Adrenal gland (tissue), 12 donors: ENCODE data around the gene AGAP1. TPM values are rescaled to one million over a fixed set of nuclear protein-coding genes. Genes with fewer than 3 reads are reported as not detected.

Source experiments
- DNase-seq, 7 donors: peaks; one replicate each; pipeline ENCODE4 v3.0.0-alpha.2; 2019 to 2020
- H3K27ac ChIP-seq, 5 donors: fragments of 200-600 bp; sonication (generic) in 4 of 5; 1 replicate in 3 of 5; 2 replicates in 2 of 5; pipeline versions ENCODE4 v1.5.1 to v1.8.0; 2016 to 2020; ENCODE audit warnings: mild to moderate bottlenecking in 1 of 5
- H3K27me3 ChIP-seq: fragments of 200-600 bp; 2 replicates; pipeline ENCODE4 v1.8.0; 2021
- H3K36me3 ChIP-seq, 2 donors: fragments of 200-600 bp; replicated peaks in 1 of 2; 1 replicate in 1 of 2; 2 replicates in 1 of 2; pipeline versions ENCODE4 v1.5.1 to v1.8.0; 2018 to 2022
- H3K4me1 ChIP-seq, 2 donors: fragments of 200-600 bp; replicated peaks in 1 of 2; 1 replicate in 1 of 2; 2 replicates in 1 of 2; pipeline versions ENCODE4 v1.5.1 to v1.8.0; 2018 to 2021
- H3K4me3 ChIP-seq, 4 donors: fragments of 200-600 bp; sonication (generic) in 3 of 4; one replicate each; pipeline ENCODE4 v1.5.1; 2016 to 2018
- H3K9me3 ChIP-seq, 3 donors: fragments of 200-600 bp; sonication (generic) in 1 of 3; replicated peaks in 1 of 3; 1 replicate in 2 of 3; 2 replicates in 1 of 3; pipeline versions ENCODE4 v1.5.1 to v1.8.0; 2016 to 2021
- POLR2A ChIP-seq, 2 donors: fragments of 450-650 bp; IDR thresholded peaks; one replicate each; pipeline ENCODE4 v1.6.1; 2017; ENCODE audit warnings: antibody characterized with exemption in 2 of 2, mild to moderate bottlenecking in 2 of 2, moderate library complexity in 1 of 2
- WGBS, 4 donors: extraction: QIAGEN DNeasy Blood & Tissue Kit in 2 of 4; methylation state at CpG; one replicate each; pipeline versions ENCODE4 v1.1.5 to v1.1.7; 2013 to 2017; 5-methylcytosine and 5-hydroxymethylcytosine counted together
- intact Hi-C, 2 donors: fragments of 100-400 bp; cut with DNase I; formaldehyde crosslinking; loops; one replicate each; pipeline versions ENCODE4 v1.14.1 to v1.15.0; 2022 to 2023
- polyA plus RNA-seq, 3 donors: library from polyadenylated mRNA; stranded (reverse); fragments of 200-250 nt in 2 of 3; fragments of 350-450 nt in 1 of 3; fragmentation: Illumina TruSeq in 1 of 3; extraction: RNeasy Lipid Tissue Mini Kit (QIAGEN cat#74804) in 1 of 3; gene quantifications; one replicate each; pipeline ENCODE4 v1.2.3, GENCODE V29; 2013 to 2014
- total RNA-seq, 9 donors: library from RNA; depleted of rRNA in 4 of 9; stranded (reverse); fragments of >200 nt in 4 of 9; fragments of 120-200 nt in 1 of 9; fragmentation: NEBNext Ultra II Directional in 1 of 9; extraction: Animal tissue kit (Norgen Biotek cat#: 25700) in 1 of 9; gene quantifications; one replicate each; pipeline versions ENCODE4 v1.1.0 to v1.2.4, GENCODE V29; 2013 to 2023
- TF ChIP-seq, protein P1 (sequence below), 6 experiments: fragments of 450-650 bp in 4 of 6; fragments of 200-600 bp in 2 of 6; sonication (generic) in 1 of 6; IDR thresholded peaks; 1 replicate in 5 of 6; 2 replicates in 1 of 6; pipeline versions ENCODE4 v1.5.1 to v1.8.0; 2016 to 2021; ENCODE audit warnings: antibody characterized with exemption in 6 of 6, mild to moderate bottlenecking in 2 of 6, moderate library complexity in 1 of 6
- donor health status: healthy with polysubstance abuse.
- donor health status: Bipolar disorder and iron deficiency.
- donor health status: DM: yes; HTN: yes; CAD: no.
- donor health status: DM: no; HTN: no; CAD: no.
- donor health status: DM: no; HTN: no; CAD: no.
- donor health status: DM: yes; HTN: yes; CAD: no.

The AGAP1 gene
- total and polyA plus RNA-seq, 12 donors, result 5.3 to 29.6 (median 17.7) TPM

DNA sequence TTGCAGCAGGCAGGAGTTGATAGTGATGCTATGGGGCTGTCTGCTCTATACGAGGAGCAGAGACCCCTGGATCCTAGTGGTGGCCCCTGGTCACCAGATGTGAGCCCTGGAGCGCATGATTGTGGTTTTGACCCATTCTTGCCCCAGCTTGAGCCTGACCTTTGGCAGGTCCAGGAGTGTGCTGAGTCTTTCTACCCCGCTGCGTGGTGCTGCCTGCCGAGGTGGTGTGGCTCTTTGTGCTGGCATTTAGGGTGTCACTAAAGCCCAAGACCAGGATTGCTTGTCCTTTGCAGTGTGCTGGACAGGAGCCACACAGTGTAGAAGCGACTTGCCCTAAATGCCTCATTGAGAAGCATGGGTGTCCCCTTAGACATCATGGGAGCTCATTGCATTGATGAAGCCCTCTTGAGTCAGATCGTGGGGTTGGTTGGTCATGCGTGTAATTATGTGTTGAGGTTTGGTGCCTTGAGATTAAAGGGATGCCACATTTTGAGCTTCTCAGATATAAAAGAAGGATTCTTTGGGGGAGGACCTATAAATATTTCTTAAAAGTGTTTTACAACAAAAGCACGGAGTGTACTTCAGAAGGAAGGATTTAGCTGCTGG lies 88.3 kb downstream of the AGAP1 start:
- no peak for DNase-seq
- H3K27ac ChIP-seq, result no peak overlapping the region

DNA sequence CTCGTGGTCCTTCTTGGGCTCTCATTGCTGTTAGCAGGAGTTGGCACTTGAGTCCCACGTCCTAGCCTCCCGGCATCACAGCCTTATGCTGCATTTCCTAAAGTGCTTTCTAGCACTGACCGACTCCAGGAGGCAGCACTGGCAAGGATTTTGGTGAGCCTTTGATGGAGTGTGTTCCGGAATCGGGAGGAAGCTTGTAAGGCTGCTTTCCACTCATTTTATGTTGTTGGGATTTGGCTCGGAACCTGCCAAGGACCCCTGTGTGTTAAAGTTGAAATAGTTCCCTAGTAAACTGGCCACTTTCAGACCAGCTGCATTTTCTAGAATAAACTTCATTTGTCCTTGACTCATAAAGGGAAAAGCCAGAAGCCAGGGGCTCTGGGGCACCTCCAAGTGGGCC lies 88.9 kb downstream of the AGAP1 start:
- no peaks in the 10 kb centered on the region for H3K9me3 ChIP-seq
- no peaks in the 10 kb centered on the region for H3K27me3 ChIP-seq
- no peak overlapping the region for H3K27ac ChIP-seq
- no peak overlapping the region for H3K4me3 ChIP-seq
- H3K4me1 ChIP-seq, result peaks cover 6 to 9% of the 10 kb centered on the region in 2 donors
- WGBS, 4 donors, result 64 to 80% (median 74%) methylated on average over 7 of the region's 7 CpGs
- no peak for DNase-seq
- TF ChIP-seq POLR2A (IDR thresholded peaks at IDR 0.05), result no peak
- TF ChIP-seq, protein P1, sequence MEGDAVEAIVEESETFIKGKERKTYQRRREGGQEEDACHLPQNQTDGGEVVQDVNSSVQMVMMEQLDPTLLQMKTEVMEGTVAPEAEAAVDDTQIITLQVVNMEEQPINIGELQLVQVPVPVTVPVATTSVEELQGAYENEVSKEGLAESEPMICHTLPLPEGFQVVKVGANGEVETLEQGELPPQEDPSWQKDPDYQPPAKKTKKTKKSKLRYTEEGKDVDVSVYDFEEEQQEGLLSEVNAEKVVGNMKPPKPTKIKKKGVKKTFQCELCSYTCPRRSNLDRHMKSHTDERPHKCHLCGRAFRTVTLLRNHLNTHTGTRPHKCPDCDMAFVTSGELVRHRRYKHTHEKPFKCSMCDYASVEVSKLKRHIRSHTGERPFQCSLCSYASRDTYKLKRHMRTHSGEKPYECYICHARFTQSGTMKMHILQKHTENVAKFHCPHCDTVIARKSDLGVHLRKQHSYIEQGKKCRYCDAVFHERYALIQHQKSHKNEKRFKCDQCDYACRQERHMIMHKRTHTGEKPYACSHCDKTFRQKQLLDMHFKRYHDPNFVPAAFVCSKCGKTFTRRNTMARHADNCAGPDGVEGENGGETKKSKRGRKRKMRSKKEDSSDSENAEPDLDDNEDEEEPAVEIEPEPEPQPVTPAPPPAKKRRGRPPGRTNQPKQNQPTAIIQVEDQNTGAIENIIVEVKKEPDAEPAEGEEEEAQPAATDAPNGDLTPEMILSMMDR (IDR thresholded peaks at IDR 0.05), result no peak
- intact Hi-C loops, result no loop called here
- H3K36me3 ChIP-seq, result no peaks in the 10 kb centered on the region

More for the DNA sequence above, 88.3 kb downstream of the AGAP1 start:
- Histone ChIP-seq H3K4me3 (no peak overlapping the region), H3K9me3 (no peaks in the 10 kb centered on the region), H3K4me1 (peaks cover 6 to 9% of the 10 kb centered on the region in 2 donors), H3K27me3 (no peaks in the 10 kb centered on the region), H3K36me3 (no peaks in the 10 kb centered on the region)
- intact Hi-C loops, result no loop called here
- WGBS, 4 donors, result 92 to 95% (median 94%) methylated on average over 8 to 9 of the region's 9 CpGs
- TF ChIP-seq POLR2A (IDR thresholded peaks at IDR 0.05), result no peak
- TF ChIP-seq, protein P1 (IDR thresholded peaks at IDR 0.05), result no peak

DNA sequence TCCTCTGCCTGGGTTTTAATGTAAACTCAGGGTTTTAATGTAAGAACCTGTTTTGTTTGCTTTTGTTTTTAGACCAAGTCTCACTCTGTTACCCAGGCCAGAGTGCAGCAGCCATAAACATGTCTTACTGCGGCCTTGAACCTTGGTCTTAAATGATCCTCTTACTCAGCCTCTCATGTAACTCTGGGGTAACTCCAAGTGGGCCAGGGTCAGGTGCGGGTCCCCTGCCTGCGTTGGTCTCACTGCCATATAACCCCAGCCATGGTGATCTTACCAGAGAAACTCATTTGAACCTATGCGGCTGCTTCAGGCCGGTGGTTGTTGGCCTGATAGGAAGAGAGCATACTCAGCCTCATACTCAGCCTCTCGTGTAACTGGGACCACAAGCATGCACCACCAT lies 89.3 kb downstream of the AGAP1 start:
- Histone ChIP-seq H3K4me1 (peaks cover 6 to 9% of the 10 kb centered on the region in 2 donors), H3K36me3 (no peaks in the 10 kb centered on the region), H3K4me3 (no peak overlapping the region), H3K27ac (no peak overlapping the region), H3K27me3 (no peaks in the 10 kb centered on the region), H3K9me3 (no peaks in the 10 kb centered on the region)
- peak in 3 of 7 donors; percentile 18 to 30 (median 27) for DNase-seq
- no peak for TF ChIP-seq POLR2A (IDR thresholded peaks at IDR 0.05)
- TF ChIP-seq, protein P1 (IDR thresholded peaks at IDR 0.05), result no peak
- intact Hi-C loops, result no loop called here
- 66 to 77% (median 71%) methylated on average over 6 of the region's 6 CpGs for WGBS, 4 donors

DNA sequence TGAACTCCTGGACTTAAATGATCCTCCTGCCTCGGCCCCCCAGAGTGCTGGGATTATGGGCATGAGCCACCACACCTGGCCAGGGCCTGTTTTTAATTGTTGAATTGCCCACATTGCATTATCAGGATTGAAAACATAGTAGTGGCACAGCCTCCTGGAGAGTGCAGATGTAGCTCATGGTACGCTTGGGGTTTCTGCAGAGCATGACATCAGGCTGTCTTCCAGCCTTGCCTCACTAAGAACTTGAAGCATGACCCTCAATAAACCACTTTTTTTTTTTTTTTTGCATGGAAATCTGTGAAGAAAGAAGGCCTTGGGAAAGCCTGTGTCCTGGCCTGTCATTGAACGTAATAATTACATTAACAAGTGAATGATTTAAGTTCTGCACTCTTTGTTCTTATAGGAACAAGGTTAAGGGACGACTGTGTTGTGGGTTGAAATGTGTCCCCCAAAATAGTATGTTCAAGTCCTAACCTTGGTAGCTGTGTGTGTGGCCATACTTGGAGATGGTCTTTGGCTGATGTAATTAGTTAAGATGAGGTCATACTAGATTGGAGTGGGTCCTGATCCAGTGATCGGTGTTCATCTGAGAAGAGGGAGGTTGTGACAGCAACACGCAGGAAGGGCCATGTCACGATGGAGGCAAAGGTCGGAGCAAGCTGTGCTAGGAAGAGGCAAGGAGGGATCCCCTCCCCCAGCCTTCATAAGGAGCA lies 90.2 kb downstream of the AGAP1 start:
- no peak for DNase-seq
- no peak overlapping the region for H3K4me3 ChIP-seq
- peaks cover 11 to 13% of the 10 kb centered on the region in 2 donors for H3K4me1 ChIP-seq
- TF ChIP-seq, protein P1 (IDR thresholded peaks at IDR 0.05), result no peak
- TF ChIP-seq POLR2A (IDR thresholded peaks at IDR 0.05), result no peak
- intact Hi-C loops, result no loop called here
- H3K27me3 ChIP-seq, result no peaks in the 10 kb centered on the region
- WGBS, 4 donors, result 75 to 83% (median 80%) methylated on average over 8 of the region's 8 CpGs
- H3K9me3 ChIP-seq, result no peaks in the 10 kb centered on the region
- no peaks in the 10 kb centered on the region for H3K36me3 ChIP-seq
- H3K27ac ChIP-seq, result no peak overlapping the region
